ENCODE data around the gene EFHC2.
"Not testable (repeated sequence)": the region's sequence is repeated elsewhere in the genome, so short reads cannot be mapped to it uniquely, and the experiment has no call there.

EFHC2 gene

DNA sequence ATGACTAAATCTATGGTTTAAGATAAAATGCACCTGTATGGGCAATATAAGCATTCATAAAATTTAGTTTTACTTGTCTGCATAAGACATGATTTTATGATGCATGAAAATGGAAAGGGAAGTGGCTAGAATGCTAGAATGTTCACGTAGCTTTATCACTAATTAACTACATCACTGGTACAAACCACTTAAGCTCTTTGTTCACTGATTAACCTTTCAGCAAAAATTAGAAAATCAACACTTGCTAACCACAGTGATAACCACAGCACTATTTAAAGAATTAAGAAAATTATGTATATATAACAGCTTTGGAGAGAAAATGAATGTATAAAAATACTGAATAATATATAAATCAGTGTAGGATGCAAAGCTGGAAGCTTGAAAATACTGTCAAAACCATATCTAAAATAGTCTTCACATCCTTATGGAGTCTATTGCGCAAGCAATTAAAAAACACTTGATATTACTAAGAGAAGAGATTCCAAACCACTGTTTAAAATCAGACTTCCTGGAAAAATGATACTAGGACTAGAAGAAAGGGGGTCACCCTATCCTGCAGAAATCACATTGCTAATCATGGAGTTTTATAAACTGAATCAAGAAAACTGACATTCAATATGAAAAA is 51.9 kb downstream of the EFHC2 start:
- DNase-seq (ENCODE audit: low spot score) = no peak

DNA sequence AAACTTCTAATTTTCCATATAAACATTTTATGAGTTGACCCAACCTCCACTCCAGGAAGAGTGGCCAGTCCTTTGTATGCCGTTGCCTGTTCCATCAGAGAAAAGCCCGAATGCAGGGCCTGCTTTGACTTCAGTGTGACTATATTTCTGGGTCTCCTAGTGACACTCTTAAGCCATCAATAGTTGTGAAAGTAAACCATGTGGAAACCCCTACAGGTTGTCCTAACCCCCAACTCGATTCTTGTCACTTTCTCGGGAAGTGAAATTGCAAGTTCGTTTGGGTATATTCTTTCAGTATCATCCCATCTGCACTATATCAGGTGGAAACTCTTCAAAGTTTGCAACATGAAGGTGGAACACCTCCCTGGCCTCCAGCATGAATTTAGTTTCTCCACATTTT is 52.8 kb downstream of the EFHC2 start:
- no peak for DNase-seq (ENCODE audit: low spot score)

DNA sequence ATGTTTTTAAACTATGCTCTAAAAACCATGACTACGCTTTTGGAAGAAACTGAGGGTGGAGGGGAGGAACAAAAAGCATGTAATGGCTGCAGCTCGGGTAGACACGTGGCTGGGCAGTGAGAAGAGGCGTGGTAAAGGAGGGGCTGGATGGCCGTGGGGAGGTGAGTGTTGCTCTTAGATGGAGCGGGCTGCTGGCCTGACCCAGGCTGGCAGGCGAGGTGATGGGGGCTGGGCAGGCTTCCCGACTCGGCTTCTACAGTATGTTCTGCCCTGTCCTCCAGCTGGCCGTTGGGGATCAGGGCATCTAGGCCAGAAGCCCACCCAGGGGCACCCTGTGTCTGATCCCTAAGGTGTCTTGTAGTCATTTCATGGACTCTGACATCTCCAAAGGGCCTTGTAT is 60.7 kb downstream of the EFHC2 start:
- no peak for DNase-seq (ENCODE audit: low spot score)

DNA sequence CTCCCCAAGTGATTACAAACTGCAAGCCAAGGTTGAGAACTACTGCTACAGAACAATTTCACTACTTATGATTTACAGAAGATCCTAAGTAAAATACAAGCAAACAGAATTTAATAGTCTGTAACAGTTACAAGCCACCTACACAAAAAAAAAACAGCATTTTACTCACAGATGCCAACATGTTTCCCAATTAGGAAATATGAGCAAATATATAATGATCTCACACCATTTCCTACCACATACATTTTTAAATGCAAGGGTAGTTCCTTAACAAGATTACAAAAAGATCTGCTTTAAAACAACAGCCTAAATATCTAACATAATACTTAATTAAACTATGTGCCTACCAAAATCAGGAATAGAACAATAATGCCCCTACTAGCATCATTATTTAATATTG is 63.4 kb downstream of the EFHC2 start:
- DNase-seq (ENCODE audit: low spot score) = no peak

DNA sequence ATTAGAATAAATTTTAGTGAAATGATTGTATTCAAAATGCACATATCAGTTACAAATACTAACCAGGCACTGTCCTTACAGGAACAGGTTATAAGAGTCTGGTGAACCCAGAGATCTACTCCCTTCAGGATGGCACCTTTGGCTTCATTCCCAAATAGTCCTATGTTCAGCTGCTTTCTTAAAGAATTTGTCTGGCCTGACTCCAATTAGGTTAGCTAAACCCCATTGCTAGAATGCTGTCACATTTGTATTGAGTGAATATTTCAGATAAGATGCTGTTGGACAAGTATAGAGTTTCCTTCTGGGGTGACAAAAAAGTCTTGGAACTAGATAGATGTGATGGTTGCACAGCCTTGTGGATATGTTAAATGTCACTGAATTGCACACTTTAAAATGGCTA is 69.4 kb downstream of the EFHC2 start:
- DNase-seq (ENCODE audit: low spot score) = no peak

DNA sequence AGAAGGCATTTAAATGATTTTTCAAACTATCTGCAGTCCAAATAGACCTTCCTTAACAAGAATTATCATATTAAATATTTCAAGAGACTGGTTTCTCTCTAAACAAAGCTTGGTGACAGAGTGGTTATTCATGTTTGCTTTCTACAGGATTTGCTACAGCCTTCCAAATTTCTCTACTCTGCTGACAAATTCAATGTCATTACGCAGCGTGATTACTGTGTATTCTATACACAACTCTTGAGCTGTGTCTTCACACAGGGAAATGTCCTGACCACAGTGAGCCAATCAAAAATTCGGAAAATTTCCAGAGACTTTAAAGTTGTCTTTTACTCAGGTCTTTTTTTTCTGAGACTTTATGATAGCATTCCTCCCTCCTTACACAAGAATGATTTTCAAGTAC is 75.6 kb downstream of the EFHC2 start:
- DNase-seq (ENCODE audit: low spot score) = no peak

DNA sequence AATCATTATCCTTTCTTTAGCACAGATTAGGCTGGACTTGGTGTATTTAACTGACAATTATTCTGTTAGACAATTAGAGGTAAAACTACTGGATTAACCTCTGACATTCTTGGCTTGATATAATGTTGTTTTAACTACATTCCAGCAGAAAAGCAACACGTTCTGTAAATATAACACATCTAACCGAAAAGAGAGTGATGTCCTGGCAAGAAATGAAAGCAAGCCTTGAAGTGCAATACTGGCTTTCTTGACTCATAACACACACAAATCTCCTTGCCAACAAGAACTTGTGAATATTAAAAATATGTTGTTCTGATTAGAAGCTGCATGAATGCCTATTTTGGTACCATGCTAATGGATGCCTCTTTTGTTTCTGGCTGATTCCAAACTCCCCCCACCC is 76.4 kb downstream of the EFHC2 start:
- no peak for DNase-seq (ENCODE audit: low spot score)

DNA sequence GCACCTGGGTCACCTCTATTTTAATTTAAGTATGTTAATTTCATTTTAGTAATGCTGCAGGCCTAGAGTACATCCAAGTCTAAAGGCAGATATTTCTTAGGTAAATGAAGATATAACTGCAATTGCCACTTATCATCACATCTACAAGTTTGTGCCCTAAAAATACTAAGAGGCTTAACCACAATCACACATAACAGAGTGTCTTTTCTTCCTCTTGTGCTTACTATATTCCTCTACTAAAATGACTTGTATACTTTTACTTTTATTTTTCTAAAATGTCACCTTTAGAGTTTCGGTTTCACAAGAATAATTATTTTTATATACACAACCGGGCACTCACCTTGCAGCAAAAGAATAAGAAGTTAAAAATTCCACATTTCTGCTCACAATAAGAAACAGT is 77.9 kb downstream of the EFHC2 start:
- no peak for DNase-seq (ENCODE audit: low spot score)

DNA sequence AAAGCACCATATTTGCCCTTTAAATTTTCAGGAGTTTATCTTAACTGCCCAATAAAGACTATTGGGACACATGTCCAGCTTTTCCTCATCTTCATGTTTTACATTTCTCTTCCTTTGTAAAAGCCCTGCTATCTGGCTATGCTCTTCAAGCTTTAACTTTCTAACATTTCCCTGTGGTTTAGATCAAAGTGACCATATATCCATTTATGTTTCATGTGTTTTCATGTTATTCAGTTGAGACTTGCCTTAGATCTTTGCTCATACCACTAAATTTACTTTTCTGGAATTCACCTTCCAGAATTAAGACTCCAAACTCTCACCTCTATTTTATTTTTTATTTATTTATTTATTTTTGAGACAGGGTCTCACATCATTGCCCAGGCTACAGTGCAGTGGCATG is 78.5 kb downstream of the EFHC2 start:
- DNase-seq (ENCODE audit: low spot score) = no peak

DNA sequence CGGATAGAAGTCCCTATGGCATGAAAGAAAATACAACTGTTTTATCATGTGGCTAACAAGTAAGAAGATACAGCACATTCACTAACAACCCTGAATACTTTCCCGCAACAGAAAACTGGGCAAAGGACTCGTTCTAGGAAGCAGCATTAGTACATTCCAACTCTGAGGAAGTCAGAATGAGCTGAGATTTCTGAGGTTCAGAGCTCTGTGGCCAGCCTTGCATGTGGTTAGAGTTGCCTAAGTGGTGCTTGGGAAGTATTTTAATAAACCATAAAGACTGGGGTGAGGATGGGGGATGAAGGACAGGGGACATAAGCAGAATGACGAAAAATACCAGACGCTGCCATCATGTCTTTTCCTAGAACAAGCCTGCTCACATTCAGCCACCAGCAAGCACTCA is 82.2 kb downstream of the EFHC2 start:
- DNase-seq (ENCODE audit: low spot score) = no peak

DNA sequence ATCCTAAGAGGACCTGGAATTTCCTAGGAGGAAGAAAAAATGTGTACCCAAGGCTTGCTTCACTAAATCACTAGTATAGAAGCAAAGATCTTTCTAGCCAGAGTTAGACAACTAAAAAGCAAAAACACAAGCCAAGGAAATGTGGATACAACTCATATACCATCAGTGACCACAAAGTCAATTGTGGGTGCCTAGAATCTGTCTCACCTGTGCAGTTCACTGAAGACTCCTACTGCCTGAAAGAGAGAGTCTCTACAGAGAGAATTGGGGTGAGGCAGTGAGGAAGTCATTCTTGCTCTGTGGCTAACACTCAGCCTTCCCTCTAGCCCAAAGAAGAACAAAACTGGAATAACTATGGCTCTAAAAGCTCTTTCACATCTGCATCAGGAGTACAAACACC is 82.9 kb downstream of the EFHC2 start:
- no peak for DNase-seq (ENCODE audit: low spot score)

DNA sequence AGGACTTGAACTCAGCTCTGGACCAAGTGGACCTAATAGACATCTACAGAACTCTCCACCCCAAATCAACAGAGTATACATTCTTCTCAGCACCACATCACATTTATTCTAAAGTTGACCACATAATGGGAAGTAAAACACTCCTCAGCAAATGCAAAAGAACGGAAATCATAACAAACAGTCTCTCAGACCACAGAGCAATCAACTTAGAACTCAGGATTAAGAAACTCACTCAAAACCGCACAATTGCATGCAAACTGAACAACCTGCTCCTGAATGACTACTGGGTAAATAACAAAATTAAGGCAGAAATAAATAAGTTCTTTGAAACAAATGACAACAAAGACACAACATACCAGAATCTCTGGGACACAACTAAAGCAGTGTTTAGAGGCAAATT is 87.7 kb downstream of the EFHC2 start:
- DNase-seq (ENCODE audit: low spot score) = not testable (repeated sequence)

DNA sequence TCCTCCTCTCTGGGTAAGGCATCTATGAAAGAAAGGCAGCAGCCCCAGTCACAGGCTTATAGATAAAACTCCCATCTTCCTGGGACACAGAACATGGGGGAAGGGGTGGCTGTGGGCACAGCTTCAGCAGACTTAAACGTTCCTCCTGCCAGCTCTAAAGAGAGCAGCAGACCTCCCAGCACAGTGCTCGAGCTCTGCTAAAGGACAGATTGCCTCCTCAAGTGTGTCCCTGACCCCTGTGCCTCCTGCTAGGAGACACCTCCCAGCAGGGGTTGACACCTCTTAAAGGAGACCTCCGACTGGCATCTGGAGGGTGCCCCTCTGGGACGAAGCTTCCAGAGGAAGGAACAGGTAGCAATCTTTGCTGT is 89.9 kb downstream of the EFHC2 start:
- DNase-seq (ENCODE audit: low spot score) = no peak

DNA sequence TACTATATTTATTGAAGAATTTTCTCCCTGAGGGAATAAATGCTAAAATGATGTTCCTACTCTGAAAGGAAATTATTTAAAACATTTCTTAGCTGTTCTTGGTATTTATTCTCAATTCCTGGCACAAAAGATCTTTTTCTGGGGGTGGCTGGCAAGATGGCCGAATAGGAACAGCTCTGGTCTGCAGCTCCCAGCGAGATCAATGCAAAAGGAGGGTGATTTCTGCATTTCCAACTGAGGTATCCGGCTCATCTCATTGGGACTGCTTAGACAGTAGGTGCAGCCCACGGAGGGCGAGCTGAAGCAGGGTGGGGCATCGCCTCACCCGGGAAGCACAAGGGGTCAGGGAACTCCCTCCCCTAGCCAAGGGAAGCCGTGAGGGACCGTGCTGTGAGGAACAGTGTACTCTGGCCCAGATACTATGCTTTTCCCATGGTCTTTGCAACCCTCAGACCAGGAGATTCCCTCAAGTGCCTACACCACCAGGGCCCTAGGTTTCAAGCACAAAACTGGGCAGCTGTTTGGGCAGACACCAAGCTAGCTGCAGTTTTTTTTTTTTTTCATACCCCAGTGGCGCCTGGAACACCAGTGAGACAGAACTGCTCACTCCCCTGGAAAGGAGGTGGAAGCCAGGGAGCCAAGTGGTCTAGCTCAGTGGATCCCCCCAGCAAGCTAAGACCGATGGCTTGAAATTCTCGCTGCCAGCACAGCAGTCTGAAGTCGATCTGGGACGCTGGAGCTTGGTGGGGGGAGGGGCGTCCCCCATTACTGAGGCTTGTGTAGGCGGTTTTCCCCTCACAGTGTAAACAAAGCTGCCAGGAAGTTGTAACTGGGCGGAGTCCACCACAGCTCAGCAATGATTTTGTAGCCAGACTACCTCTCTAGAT is 90.5 kb downstream of the EFHC2 start:
- DNase-seq (ENCODE audit: low spot score) = peak; percentile 87

DNA sequence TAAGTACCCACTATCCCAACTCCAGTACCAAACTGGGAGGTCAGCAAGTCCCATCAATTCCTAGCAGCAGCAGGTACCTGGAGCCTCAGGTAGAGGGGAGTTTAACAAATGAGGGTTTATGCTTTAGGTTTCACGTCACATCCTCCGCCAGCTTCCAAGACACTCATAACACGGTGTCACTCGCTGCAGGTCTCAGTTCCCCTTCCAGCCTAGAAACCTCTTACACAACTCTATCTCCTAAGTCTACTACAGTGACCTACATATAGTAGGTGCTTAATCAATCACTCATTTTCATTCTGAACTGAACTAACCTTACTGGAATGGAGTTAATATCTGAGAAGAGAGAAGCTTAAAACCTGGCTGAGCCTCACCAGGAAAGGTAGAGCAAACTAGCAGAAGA is 96.0 kb downstream of the EFHC2 start:
- DNase-seq (ENCODE audit: low spot score) = no peak

DNA sequence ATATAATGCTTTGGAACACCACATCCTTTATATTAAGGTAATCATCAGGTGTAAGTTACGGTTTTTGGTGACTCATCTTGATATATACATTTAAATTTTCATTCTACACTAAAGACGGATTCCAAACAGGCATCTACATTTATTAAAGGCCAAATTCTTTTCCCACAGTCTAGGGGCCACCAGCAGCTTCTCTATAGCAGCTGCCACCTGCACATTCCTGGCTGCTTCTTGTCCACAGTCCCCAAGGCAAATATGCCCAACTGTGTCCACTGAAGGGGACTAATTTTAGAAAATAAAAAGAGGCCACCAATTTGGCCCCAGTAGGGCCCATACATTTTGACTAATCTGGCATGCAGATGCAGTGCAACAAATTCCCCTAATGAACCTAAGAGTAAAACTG is 96.6 kb downstream of the EFHC2 start:
- no peak for DNase-seq (ENCODE audit: low spot score)

DNA sequence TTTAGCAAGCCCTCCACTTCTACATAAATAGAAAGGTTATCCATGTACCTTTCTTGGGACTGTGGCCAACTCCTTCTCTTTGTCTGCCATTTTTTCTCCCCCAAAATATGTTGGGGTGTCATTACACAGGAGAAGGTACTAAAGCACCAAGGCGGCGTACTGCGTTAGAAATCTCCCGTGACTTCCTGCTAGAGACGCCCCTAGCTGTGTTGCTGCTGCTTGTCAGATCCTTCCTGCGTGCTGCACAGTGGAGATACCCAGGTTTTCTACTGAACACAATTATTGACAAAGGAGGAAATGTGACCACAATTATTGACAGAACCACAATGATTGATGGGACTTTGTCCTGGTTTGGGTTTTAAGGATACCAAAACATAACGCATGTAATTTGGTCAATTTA is 97.7 kb downstream of the EFHC2 start:
- peak; percentile 47 for DNase-seq (ENCODE audit: low spot score)

DNA sequence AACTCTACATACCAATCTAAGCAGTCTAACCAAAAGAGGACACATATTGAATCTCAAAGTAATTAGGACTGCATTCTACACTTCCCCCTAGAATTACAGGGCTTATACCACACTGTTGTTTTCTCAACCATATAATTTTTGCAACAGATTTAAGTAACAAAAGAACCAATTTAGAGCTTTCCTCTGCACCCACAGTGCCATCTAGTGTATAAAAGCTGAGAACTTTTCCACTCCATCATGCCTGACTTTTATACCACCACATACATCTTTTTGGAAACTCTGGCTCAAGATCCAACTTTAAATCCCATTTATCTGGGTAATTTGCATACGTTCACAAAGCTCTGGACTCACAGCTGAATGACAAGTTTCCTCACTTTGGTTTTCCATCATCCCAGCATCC is 99.5 kb downstream of the EFHC2 start:
- DNase-seq (ENCODE audit: low spot score) = peak; percentile 36

DNA sequence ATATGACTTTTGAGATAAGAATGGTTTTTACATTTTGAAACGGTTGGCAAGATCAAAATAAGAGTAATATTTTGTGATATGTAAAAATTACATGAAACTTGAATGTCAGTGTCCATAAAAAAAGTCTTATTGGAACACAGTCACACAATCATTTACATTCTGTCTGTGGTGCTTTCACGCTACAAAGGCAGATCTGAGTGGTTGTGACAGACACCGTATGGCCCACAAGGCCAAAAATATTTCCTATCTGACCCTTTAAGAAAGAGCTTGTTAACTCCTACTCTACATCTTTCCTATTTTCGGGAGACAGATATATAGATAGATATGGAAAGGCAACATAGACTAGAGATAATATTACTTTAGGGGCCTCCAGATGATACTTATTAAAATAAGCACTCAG is 101.9 kb downstream of the EFHC2 start:
- no peak for DNase-seq (ENCODE audit: low spot score)

DNA sequence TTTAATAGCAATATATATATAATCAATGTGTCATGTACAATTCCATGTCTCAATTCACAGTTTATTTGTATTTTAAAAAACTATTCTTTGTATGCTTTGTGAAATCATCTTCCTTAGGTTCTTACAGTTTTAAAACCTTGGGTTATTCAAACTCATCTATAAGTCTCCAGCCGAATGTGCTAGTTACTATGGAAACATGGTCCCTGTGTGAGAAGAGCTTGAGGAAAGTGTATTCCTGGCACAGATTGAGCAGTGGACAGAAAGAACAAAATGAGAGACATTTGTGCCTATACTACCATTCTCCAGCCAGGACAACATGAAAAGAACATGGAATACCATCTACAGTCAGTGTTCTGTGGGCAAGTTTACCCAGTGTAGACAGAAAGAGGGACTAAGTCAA is 103.4 kb downstream of the EFHC2 start:
- DNase-seq (ENCODE audit: low spot score) = no peak

DNA sequence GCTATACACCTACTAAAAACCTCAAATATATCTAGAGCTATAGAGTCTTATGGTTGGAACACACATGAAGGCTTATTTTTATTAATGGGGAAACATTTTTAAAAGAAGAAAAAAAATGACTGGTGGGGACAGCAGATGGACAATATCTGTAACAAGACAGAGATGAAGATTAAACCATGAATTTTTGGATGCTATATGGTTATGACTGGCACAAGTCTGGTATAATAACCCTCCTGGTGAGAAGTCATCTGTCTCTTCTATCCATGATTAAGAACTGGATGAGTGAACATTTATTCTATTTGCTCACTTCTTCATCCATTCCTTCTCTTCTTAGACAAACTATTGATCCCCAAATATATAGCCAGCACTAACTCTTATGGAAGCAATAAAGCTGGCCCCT is 104.4 kb downstream of the EFHC2 start:
- DNase-seq (ENCODE audit: low spot score) = no peak

DNA sequence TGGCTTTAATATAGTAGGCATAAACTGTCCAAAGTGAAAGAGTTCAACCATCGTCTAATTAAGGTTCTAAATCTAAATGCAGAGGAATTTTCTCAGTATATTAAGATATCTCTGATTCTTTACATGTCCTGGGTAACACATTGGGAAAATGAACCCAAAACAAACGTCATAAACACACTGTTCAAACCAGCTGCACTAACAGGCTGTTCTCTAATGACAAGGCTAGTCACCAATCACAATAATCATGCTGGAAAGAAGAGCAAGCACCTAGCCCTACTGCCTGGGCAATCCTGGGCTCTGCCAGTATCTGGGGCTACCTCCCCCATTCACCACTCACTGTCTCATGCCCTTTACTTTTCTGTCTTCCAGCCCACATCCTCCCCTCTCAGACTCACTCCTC is 107.9 kb downstream of the EFHC2 start:
- no peak for DNase-seq (ENCODE audit: low spot score)

DNA sequence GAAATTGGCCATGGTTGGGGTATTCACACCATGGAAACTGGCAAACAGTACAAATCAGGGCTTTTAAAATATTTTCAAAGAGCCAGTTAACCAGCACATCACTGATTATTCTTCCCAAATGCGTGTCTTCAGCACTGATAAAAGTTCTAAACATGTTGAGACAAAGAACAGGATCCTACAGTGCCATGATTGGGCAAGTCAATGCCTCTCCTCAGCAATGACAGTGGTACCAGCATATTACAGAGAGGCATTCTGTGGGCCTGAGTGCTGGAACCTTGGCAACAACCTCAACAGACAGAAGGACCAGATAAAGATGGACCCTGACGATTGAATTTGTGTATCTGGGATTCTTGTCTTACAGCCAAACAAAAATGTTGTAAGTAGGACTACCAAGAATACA is 108.9 kb downstream of the EFHC2 start:
- DNase-seq (ENCODE audit: low spot score) = no peak

DNA sequence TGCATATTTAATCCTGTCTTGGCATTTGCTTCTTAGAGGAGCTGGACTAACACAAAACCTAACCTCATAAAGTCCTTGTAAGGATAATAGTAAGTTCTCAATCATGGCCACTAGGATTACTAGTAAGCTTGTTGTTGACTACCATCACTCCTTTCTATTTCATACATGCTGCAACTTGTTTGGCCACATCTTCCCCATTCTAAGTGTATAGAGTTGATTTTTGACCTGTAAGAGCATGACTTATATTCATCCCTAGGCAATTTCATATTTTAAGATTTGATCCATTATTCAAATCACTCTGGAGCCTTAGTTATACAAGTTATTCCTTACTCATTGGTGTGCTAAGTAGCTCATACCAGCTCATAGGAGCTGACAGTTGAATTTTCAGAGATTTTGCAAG is 109.4 kb downstream of the EFHC2 start:
- DNase-seq (ENCODE audit: low spot score) = no peak

Data from CD4-positive, alpha-beta T cell treated with Interleukin-6 at 100 ng/mL for 8 hours (primary cell).